Measurements from ENCODE around the gene MBD6.

The MBD6 gene

GRCh38 chr12:57522011-57522886 lies at the start of gene MBD6:
Gene MBD6 (plus strand): TSS chr12:57522824. CDS start chr12:57524304, 1,480 bp downstream.
- peak; percentile 92 for DNase-seq

- DNase-seq, result no peak
These were observed 49.2 kb upstream of the MBD6 start for GRCh38 chr12:57473392-57473791.

GRCh38 chr12:57473886-57474285 lies 48.7 kb upstream of the MBD6 start:
- no peak for DNase-seq

- DNase-seq, result no peak
These were observed 48.2 kb upstream of the MBD6 start for GRCh38 chr12:57474430-57474829.

GRCh38 chr12:57474862-57475261 lies 47.8 kb upstream of the MBD6 start:
- no peak for DNase-seq

GRCh38 chr12:57475271-57476161 lies 47.1 kb upstream of the MBD6 start:
- no peak for DNase-seq

GRCh38 chr12:57476162-57476992 lies 46.2 kb upstream of the MBD6 start:
- DNase-seq, result no peak

GRCh38 chr12:57476993-57477709 lies 45.5 kb upstream of the MBD6 start:
- DNase-seq, result no peak

- no peak for DNase-seq
These were observed 44.6 kb upstream of the MBD6 start for GRCh38 chr12:57477710-57478681.

- no peak for DNase-seq
These were observed 43.6 kb upstream of the MBD6 start for GRCh38 chr12:57479043-57479375.

GRCh38 chr12:57479376-57480115 lies 43.1 kb upstream of the MBD6 start, which contains the start of gene ARHGAP9:
Gene ARHGAP9 (minus strand): TSS chr12:57479866. CDS start chr12:57479406, 460 bp downstream.
- DNase-seq, result no peak

- DNase-seq, result no peak
These were observed 41.0 kb upstream of the MBD6 start for GRCh38 chr12:57481671-57482070.

GRCh38 chr12:57483466-57483865 lies 39.2 kb upstream of the MBD6 start:
- no peak for DNase-seq

- no peak for DNase-seq
These were observed 36.9 kb upstream of the MBD6 start for GRCh38 chr12:57485695-57486094.

- DNase-seq, result no peak
These were observed 35.5 kb upstream of the MBD6 start for GRCh38 chr12:57487055-57487596.

GRCh38 chr12:57487597-57488401 lies 34.8 kb upstream of the MBD6 start, which contains the start of gene MARS1:
Gene MARS1 (plus strand): TSS chr12:57488068. CDS start chr12:57488091, 23 bp downstream.
- DNase-seq, result peak; percentile 96

GRCh38 chr12:57488402-57489156 lies 34.0 kb upstream of the MBD6 start:
- DNase-seq, result no peak

GRCh38 chr12:57489157-57489641 lies 33.4 kb upstream of the MBD6 start:
- no peak for DNase-seq

Data from NCI-H510A (cell line).